ENCODE measurements around the gene PDZD2.

The PDZD2 gene

GRCh38 chr5:31783731-31784130 is 144.8 kb downstream of the PDZD2 start:
- Histone ChIP-seq H3K4me2 (ENCODE audit: low read length) (no peak overlapping the region), H3K36me3 (ENCODE audit: control insufficient read depth, low read length) (no peaks in the 10 kb centered on the region), H3K9me2 (replicated peaks; ENCODE audit: control insufficient read depth, low read length) (no peaks in the 10 kb centered on the region), H3K79me2 (ENCODE audit: control insufficient read depth, low read length) (no peaks in the 10 kb centered on the region), H3K27me3 (ENCODE audit: control insufficient read depth, low read length) (no peaks in the 10 kb centered on the region), H4K20me1 (ENCODE audit: control insufficient read depth, insufficient read depth, low read depth, low read length) (no peaks in the 10 kb centered on the region), H3K27ac (ENCODE audit: low read depth, low read length) (no peak overlapping the region), H3F3A (ENCODE audit: control insufficient read depth, insufficient read depth) (no peaks in the 10 kb centered on the region), H3K4me1 (ENCODE audit: control insufficient read depth, low read length) (peaks cover 22% of the 10 kb centered on the region), H3K9me3 (ENCODE audit: control insufficient read depth, insufficient read depth, low read length) (no peaks in the 10 kb centered on the region), H3K4me3 (ENCODE audit: low read length) (no peak overlapping the region)
- TF ChIP-seq, protein P1, sequence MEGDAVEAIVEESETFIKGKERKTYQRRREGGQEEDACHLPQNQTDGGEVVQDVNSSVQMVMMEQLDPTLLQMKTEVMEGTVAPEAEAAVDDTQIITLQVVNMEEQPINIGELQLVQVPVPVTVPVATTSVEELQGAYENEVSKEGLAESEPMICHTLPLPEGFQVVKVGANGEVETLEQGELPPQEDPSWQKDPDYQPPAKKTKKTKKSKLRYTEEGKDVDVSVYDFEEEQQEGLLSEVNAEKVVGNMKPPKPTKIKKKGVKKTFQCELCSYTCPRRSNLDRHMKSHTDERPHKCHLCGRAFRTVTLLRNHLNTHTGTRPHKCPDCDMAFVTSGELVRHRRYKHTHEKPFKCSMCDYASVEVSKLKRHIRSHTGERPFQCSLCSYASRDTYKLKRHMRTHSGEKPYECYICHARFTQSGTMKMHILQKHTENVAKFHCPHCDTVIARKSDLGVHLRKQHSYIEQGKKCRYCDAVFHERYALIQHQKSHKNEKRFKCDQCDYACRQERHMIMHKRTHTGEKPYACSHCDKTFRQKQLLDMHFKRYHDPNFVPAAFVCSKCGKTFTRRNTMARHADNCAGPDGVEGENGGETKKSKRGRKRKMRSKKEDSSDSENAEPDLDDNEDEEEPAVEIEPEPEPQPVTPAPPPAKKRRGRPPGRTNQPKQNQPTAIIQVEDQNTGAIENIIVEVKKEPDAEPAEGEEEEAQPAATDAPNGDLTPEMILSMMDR (IDR thresholded peaks at IDR 0.05; ENCODE audit: low read depth, low read length, poor library complexity, severe bottlenecking): no peak

DNA sequence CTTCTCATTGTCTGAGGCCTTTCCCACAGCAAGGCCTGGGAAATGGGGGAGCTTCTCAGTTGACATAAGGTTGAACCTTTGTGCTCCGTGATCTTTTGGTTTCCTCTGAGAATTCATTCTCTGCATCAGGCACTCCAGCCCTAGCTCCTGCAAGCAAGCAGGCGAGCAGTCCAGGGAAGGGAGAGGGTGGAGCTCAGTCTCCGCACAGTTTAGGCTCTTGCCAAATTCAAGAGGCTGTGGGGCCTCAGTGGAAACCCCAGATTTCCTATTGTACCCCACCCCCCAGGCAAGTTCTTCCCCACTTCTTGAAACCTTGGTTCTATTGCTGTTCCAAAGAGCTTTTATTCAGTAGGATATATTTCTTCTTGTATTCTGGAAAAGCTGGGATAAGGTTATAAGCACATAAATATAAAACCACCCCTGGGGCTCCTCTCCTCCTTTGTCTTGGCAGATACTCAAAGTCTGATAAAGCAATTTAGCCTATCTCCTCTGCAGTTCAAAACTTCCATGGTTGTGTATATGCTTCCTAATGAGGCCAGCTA is 147.2 kb downstream of the PDZD2 start:
- no peaks in the 10 kb centered on the region for H3K27me3 ChIP-seq (ENCODE audit: control insufficient read depth, low read length)
- peaks cover 8% of the 10 kb centered on the region for H3K4me1 ChIP-seq (ENCODE audit: control insufficient read depth, low read length)
- H3K79me2 ChIP-seq (ENCODE audit: control insufficient read depth, low read length): no peaks in the 10 kb centered on the region
- H3K4me2 ChIP-seq (ENCODE audit: low read length): no peak overlapping the region
- TF ChIP-seq EZH2phosphoT487 (IDR thresholded peaks at IDR 0.05; ENCODE audit: borderline replicate concordance, low read length): no peak
- TF ChIP-seq, protein P1 (IDR thresholded peaks at IDR 0.05; ENCODE audit: low read depth, low read length, poor library complexity, severe bottlenecking): no peak
- H3K4me3 ChIP-seq (ENCODE audit: low read length): no peak overlapping the region
- H3K9me3 ChIP-seq (ENCODE audit: control insufficient read depth, insufficient read depth, low read length): no peaks in the 10 kb centered on the region
- H3F3A ChIP-seq (ENCODE audit: control insufficient read depth, insufficient read depth): no peaks in the 10 kb centered on the region
- H3K9me2 ChIP-seq (replicated peaks; ENCODE audit: control insufficient read depth, low read length): no peaks in the 10 kb centered on the region
- no peak overlapping the region for H3K27ac ChIP-seq (ENCODE audit: low read depth, low read length)
- H3K36me3 ChIP-seq (ENCODE audit: control insufficient read depth, low read length): no peaks in the 10 kb centered on the region
- no peaks in the 10 kb centered on the region for H4K20me1 ChIP-seq (ENCODE audit: control insufficient read depth, insufficient read depth, low read depth, low read length)

DNA sequence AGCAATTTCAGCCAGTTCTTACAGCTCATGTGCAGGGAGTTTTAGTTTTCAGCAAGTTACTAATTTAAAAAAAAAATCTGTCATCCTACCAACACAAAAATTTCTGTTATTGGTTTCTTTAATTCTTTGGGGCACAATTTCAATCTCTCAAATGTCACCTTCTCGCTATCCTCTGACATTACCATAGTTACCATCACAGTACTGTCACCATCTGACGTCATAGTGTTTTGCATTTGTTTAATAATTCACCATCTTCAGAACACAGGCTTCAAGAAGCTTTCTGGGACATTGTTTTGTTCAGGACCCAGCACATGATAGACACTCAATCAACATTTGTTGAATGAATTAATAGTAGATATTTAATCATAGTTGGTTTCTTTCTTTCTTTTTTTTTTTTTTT is 155.1 kb downstream of the PDZD2 start:
- Histone ChIP-seq H3K9me2 (replicated peaks; ENCODE audit: control insufficient read depth, low read length) (no peaks in the 10 kb centered on the region), H3K27me3 (ENCODE audit: control insufficient read depth, low read length) (no peaks in the 10 kb centered on the region), H3K36me3 (ENCODE audit: control insufficient read depth, low read length) (no peaks in the 10 kb centered on the region), H3K4me1 (ENCODE audit: control insufficient read depth, low read length) (no peaks in the 10 kb centered on the region), H3K4me3 (ENCODE audit: low read length) (no peak overlapping the region), H3K9me3 (ENCODE audit: control insufficient read depth, insufficient read depth, low read length) (no peaks in the 10 kb centered on the region), H3K79me2 (ENCODE audit: control insufficient read depth, low read length) (no peaks in the 10 kb centered on the region), H4K20me1 (ENCODE audit: control insufficient read depth, insufficient read depth, low read depth, low read length) (no peaks in the 10 kb centered on the region), H3K4me2 (ENCODE audit: low read length) (no peak overlapping the region), H3K27ac (ENCODE audit: low read depth, low read length) (no peak overlapping the region), H3F3A (ENCODE audit: control insufficient read depth, insufficient read depth) (no peaks in the 10 kb centered on the region)
- TF ChIP-seq, protein P1 (IDR thresholded peaks at IDR 0.05; ENCODE audit: low read depth, low read length, poor library complexity, severe bottlenecking): no peak
- TF ChIP-seq EZH2phosphoT487 (IDR thresholded peaks at IDR 0.05; ENCODE audit: borderline replicate concordance, low read length): no peak

All from DOHH2 (cell line).